ENCODE results near the gene LYAR.
A peak's percentile ranks its signal among the peaks of the same experiment; 100 is the strongest.
"Not testable (repeated sequence)": the region's sequence is repeated elsewhere in the genome, so short reads cannot be mapped to it uniquely, and the experiment has no call there.

LYAR gene

DNA sequence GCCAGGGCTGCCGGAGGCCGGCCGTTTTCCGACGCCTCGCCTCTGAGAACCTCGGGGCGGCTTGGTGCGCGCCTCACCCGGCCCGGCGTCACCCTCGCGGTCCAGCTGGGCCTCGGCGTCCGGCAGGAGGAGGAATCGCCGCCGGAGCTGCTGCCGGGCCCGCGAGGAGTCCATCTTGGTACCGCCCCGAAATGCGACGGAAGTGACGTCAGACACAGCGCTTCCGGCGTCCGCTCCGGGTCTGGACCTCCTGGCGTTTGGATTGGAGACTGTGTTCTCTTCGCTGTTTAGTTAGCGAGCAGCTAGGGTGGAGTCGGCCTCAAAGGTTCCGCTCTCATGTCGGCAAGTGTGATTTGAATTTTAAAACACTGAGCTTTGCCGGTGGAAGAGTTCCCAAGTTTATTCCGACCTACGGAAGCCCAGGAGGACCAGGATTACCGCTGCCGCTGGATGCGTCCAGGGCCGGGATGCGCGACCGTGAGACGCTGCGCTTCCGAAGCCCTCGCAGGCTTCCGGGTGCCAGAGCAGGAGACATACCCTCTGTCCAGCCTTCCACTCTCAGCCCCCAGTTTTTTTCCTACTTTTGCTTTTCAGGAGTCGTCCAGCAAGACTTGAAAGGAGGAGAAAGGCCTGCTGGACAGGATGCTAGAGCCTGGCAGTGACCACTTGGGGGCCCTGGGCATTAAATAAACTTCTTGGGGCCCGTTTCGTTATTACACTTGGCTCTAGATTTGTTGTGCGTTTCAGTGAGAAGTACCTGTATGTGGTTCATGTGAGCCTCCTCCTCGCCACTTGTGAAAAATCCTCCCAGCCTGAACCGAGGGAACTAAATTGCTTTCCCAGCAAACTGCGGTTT is 41.7 kb downstream of the LYAR start, which contains the start of gene TMEM128:
Gene TMEM128, minus strand, starts transcription at position 195 of the 856 bp plus-strand sequence. Its CDS starts 21 bp downstream, at position 174.
- DNase-seq (ENCODE audit: low read depth in 1 of 2, low spot score in 1 of 2): peak; percentile 93 to 95

DNA sequence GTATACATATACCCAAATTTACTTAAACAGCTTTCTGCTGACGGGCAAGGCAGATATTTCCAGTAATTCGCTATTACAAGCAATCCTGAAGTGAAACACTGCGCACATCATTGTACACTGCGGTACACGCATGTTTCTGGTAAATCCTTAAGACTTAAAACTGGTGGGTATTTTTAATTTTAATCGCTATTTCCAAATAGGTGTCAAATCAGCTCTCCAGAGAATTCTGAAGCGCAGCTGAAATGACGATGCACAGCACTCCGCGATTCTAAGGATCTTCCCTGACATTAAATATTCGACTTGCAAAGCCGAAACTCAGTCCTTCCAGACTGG is 42.3 kb downstream of the LYAR start:
- TF ChIP-seq JUND (IDR thresholded peaks at IDR 0.05; ENCODE audit: low read depth): no peak
- in situ Hi-C loops (cut with HindIII; ENCODE audit: low pct_unique_long_range_greater_than_20kb, low sequenced_read_pairs): no loop called here
- no peak for DNase-seq (ENCODE audit: low read depth in 1 of 2, low spot score in 1 of 2)

More for the DNA sequence above, 41.7 kb downstream of the LYAR start, which contains the start of gene TMEM128:
- in situ Hi-C loops (cut with HindIII; ENCODE audit: low pct_unique_long_range_greater_than_20kb, low sequenced_read_pairs): no loop called here
- TF ChIP-seq JUND (IDR thresholded peaks at IDR 0.05; ENCODE audit: low read depth): 0 out of 2 replicates have a peak, but pooled peaks have one; percentile 30

DNA sequence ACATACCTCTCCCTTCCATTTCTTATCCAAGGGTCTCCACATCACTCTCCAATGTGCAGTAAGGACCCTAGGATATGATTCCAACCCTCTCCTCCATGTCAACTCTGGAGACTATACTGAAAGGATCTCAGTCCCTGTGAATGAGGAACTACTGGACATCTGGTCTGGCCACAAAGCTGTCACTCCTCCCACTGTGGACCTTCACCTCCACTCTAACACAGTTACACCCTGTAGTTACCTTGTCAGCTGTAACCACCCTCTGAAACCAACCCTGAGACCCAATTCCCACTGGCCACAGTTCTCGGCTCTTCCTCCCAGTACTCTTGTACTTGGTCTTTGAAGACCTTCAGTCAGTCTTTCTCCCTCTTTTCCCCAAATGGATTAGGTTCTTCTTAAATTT is 44.8 kb downstream of the LYAR start:
- DNase-seq (ENCODE audit: low read depth in 1 of 2, low spot score in 1 of 2): no peak
- in situ Hi-C loops (cut with HindIII; ENCODE audit: low pct_unique_long_range_greater_than_20kb, low sequenced_read_pairs): no loop called here
- TF ChIP-seq JUND (IDR thresholded peaks at IDR 0.05; ENCODE audit: low read depth): no peak

DNA sequence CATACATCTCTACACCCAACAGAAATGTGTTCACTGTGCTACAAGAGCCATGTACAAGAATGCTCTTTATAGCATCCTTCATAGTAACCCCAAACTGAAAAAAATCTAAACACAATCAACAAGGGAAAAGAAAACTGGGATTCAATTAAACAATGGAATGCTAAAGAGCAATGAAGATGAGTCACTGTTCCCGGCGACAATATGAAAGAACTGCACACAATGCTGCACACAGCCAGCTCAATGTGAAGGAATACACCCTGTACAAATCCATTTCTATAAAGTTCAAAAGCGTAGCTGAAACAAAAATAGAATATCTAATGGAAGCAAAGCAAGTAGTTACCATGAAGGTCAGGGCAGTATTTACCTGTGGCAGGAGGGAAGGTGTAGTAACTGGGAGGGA is 50.4 kb downstream of the LYAR start:
- in situ Hi-C loops (cut with HindIII; ENCODE audit: low pct_unique_long_range_greater_than_20kb, low sequenced_read_pairs); DNase-seq (ENCODE audit: low read depth in 1 of 2, low spot score in 1 of 2): not testable (repeated sequence)

DNA sequence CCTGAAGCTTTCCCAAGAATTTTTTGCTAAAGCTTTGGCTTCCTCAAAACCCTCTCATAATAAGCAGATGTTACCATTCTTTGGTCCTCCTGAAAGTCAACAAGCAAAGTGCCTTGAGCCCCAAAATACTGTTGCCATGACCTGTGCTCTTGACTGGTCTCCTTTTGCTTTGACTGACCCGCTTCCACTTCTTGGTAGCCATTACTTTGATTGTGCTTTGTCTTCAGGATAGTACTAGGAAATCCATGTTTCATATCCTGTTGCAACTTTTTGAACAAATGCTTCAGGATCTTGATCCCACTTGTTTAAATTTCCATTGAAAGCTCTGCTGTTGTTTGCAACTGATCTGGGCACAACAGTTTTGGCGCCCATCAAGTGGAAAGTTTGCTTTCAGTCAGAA is 56.3 kb downstream of the LYAR start:
- TF ChIP-seq JUND (IDR thresholded peaks at IDR 0.05; ENCODE audit: low read depth): no peak
- DNase-seq (ENCODE audit: low read depth in 1 of 2, low spot score in 1 of 2): no peak
- in situ Hi-C loops (cut with HindIII; ENCODE audit: low pct_unique_long_range_greater_than_20kb, low sequenced_read_pairs): no loop called here

DNA sequence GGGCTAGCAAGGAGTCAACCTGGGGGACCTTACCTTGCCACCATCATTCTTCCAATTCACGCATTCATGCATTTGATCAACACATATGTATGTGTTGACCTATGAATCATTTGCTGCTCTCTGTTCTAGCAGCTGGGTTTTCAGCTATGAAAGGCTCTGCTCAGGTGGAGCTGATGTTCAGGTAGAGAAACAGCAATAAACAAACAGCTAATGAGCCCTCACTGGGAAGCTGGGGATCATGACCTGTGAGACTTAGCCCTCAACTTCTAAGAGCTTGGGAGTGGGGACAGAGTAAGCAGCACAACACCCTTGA is 61.6 kb downstream of the LYAR start:
- in situ Hi-C loops (cut with HindIII; ENCODE audit: low pct_unique_long_range_greater_than_20kb, low sequenced_read_pairs): no loop called here
- TF ChIP-seq JUND (IDR thresholded peaks at IDR 0.05; ENCODE audit: low read depth): no peak
- no peak for DNase-seq (ENCODE audit: low read depth in 1 of 2, low spot score in 1 of 2)

DNA sequence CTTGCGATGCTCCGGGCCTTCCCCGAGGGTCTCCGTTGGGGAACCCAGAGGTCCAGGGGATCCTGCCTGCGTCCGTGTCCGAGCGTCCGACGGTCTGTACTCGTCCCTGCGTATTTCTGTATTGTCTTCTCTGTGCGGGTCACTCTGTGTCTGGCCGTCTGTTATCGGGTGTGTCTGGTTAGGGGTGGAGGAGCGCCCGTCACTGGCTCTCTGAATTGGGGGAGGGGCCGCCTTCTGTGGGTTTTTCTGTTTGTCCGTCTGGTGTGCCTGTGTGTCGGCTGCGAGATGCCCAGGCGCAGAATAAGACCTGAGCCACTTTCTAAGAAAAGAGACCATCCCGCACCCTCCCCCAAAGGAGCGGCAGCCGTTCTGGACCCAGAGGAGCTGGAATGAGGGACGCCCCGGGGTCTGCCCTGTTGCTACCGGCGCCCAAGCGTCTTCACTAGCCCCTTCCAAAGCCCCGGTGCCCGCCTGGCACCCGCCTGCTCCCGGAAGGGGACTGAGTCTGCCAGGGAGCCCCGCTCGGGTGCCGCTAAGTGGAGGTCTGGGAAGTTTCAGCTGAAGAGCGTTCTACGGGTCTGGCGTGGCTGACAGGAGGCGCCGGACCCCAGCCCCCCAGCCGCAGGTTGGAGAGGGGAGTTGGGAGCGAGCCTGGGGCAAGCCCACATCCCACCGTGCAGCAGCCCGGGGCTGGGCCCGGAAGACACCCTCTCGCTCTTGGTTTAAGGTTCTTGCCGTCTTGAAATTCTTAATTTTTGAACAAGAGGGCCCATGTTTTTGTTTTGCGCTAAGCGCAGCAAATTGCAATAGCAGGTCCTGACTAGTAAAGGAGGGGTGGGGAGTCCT is 62.2 kb downstream of the LYAR start:
- no peak for TF ChIP-seq JUND (IDR thresholded peaks at IDR 0.05; ENCODE audit: low read depth)
- no peak for DNase-seq (ENCODE audit: low read depth in 1 of 2, low spot score in 1 of 2)
- in situ Hi-C loops (cut with HindIII; ENCODE audit: low pct_unique_long_range_greater_than_20kb, low sequenced_read_pairs): no loop called here

DNA sequence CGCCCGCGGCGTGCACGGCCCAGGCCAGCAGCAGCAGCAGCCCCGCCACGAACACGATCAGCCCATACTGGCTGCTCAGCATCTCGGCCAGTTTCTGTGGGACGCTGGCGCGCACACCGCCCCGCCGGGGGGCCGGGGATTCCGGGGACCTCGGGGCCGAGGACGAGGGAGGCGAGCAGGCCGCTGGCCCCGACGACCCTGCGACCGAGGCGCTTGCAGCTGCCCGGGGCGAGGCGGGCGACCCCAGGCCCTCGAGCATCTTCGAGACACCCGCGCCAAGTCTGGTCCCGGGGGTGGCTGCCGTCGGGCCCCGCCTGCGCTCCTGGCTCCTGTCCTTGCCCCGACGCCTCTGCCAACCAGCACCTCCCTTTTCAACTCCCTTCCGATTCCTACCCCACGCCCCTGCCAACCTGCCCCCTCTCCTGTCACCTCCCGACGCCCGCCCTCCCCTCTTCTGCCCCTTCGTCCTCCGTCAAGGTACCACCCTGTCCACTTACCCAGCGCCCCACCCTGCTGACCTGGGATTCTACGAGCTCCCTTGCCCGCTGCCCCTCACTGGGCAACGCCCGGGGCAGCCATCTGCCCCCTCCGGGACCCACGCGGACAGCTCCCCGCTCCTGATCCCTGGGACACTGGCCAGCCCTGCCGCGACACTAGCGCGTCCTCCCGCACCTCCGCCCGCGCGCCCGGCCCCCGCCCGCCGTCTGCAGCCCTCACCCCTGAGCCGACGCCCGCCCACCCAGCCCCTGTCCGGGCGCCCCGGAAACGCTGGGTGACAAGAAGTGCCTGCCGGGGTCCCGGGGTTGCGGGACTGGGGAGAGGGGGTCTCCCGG is 63.1 kb downstream of the LYAR start, which contains the start of gene OTOP1:
Gene OTOP1, minus strand, starts transcription at position 324 of the 833 bp plus-strand sequence. Its CDS starts 65 bp downstream, at position 259.
- in situ Hi-C loops (cut with HindIII; ENCODE audit: low pct_unique_long_range_greater_than_20kb, low sequenced_read_pairs): no loop called here
- no peak for TF ChIP-seq JUND (IDR thresholded peaks at IDR 0.05; ENCODE audit: low read depth)
- DNase-seq (ENCODE audit: low read depth in 1 of 2, low spot score in 1 of 2): no peak

DNA sequence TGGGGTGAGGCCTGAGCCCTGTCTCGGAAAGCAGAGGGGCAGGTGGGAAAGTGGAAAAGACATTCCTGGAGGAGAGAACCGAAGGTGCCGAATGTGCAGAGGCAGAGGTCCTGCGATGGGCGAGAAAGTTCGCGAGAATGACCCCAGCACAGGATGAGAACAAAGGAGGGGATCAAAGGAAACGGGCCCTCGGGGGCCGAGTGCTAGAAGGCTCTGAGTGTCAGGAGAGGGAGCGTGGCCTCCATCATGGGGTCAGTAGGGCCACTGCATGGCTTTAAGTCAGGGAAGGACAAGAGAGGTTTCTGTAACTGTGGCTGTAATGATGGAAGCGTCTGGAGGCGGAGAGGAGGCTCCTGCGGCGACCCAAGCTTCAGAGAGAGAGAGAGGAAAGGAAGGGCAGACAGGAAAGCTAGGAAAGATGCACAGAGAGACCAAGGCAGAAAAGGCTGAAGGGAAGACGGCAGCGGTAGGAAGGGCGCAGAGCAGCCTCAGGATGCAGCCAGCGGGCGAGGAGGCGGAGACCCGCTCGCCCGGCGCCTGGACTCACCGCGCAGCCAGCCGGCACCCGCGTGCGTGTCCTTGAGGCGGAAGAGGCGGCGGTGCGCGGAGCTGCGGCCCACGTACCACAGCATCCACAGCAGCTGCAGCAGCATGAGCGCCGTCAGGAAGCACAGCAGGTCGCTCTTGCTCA is 63.9 kb downstream of the LYAR start:
- TF ChIP-seq JUND (IDR thresholded peaks at IDR 0.05; ENCODE audit: low read depth): no peak
- DNase-seq (ENCODE audit: low read depth in 1 of 2, low spot score in 1 of 2): no peak
- in situ Hi-C loops (cut with HindIII; ENCODE audit: low pct_unique_long_range_greater_than_20kb, low sequenced_read_pairs): no loop called here
